ENCODE measurements around the gene TBC1D22A. TPM values are rescaled to one million over a fixed set of nuclear protein-coding genes. Genes with fewer than 3 reads are reported as not detected.

The TBC1D22A gene
- total RNA-seq, 3 donors from 2014 or later: 29.8 to 31.1 (median 29.9) TPM

GRCh38 chr22:47189056-47189916, 426.8 kb downstream of the TBC1D22A start:
- no peaks in the 10 kb centered on the region for H3K36me3 Mint-ChIP-seq (ENCODE audit: insufficient read depth)
- ATAC-seq (no peak), DNase-seq (peak; percentile 3)
- H3K4me1 Mint-ChIP-seq (ENCODE audit: low read depth): no peaks in the 10 kb centered on the region
- no peaks in the 10 kb centered on the region for H3K27me3 Mint-ChIP-seq (ENCODE audit: low read depth)
- H3K9me3 Mint-ChIP-seq: peaks cover 29% of the 10 kb centered on the region
- H3K4me3 Mint-ChIP-seq: no peak overlapping the region

DNA sequence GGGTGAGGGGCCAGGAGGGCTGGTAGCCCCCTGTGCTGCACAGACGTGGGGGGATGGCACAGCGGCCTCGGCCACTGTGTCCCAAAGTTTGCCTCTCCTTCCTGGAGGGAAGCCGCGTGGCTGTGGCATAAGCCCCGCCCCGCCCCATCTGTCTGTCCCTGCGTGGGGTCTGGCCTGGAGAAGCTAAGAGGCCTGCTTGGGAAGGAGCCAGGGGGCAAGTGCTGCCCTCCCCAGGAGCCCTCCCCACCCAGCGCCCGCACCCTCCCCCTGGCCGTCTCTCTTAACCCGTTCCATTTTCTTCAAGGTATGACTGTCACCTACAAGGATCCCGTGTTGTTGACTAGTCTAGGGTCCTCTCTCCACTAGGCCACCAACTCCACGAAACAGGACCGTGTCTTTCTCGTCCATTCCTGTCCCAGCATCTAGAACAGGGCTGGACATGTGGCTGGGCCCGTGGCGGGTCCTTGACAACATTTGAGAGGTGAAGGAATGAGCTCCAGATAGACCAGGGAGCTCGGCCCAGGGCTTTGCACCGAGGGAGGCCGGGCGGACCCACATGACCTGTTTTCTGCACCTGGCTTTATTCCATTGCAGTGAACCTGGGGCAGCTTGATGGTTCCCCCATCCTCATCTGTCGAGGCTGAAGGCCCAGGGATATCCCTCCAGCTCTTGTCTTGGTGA, 428.0 kb downstream of the TBC1D22A start:
- no peak for DNase-seq
- ATAC-seq: no peak
- H3K4me1 Mint-ChIP-seq (ENCODE audit: low read depth): no peaks in the 10 kb centered on the region
- no peaks in the 10 kb centered on the region for H3K36me3 Mint-ChIP-seq (ENCODE audit: insufficient read depth)
- H3K4me3 Mint-ChIP-seq: no peak overlapping the region
- H3K27me3 Mint-ChIP-seq (ENCODE audit: low read depth): no peaks in the 10 kb centered on the region
- peaks cover 17% of the 10 kb centered on the region for H3K9me3 Mint-ChIP-seq

DNA sequence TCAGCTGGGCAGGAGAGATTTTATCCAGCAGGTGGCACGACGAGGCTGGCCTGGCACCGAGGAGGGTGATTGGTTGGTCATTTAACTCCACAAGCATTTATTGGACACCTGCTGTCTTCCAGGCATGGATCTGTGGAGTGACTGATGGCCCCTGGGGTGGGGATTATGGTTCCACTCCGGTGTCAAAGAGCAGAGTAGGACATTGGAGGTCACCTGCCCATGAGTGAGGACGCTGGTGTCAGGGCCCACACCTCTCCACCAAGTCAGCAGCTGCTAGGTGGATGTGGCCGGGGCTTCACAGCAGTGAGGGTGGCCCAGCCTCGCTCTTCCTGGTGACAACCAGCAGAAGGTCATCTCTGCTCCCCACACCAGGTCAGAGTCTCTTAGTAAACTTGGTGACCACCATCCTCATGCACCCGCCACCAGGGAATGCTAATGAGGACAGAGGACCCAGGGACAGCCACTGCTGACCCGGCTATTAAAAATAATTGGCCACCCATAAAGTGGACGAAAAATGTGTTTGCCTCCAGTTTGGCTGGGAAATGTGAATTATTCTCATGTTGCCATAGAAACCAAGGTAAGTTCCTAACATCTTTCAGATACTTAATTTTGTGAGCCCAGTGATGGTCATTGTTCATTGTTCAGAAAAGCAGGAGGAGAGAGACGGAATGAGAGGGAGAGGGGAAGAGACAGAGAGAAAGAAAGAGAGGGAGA, 428.7 kb downstream of the TBC1D22A start:
- no peak overlapping the region for H3K4me3 Mint-ChIP-seq
- ATAC-seq (no peak), DNase-seq (no peak)
- no peaks in the 10 kb centered on the region for H3K27me3 Mint-ChIP-seq (ENCODE audit: low read depth)
- H3K4me1 Mint-ChIP-seq (ENCODE audit: low read depth): no peaks in the 10 kb centered on the region
- H3K36me3 Mint-ChIP-seq (ENCODE audit: insufficient read depth): no peaks in the 10 kb centered on the region
- H3K9me3 Mint-ChIP-seq: peaks cover 10% of the 10 kb centered on the region

- H3K4me3 Mint-ChIP-seq: no peak overlapping the region
- peaks cover 5% of the 10 kb centered on the region for H3K9me3 Mint-ChIP-seq
- ATAC-seq: no peak
These were observed 429.5 kb downstream of the TBC1D22A start for GRCh38 chr22:47191671-47192650.

GRCh38 chr22:47192651-47193437, 430.4 kb downstream of the TBC1D22A start:
- H3K36me3 Mint-ChIP-seq (ENCODE audit: insufficient read depth): no peaks in the 10 kb centered on the region
- no peak for ATAC-seq
- H3K9me3 Mint-ChIP-seq: no peaks in the 10 kb centered on the region
- no peaks in the 10 kb centered on the region for H3K4me1 Mint-ChIP-seq (ENCODE audit: low read depth)
- H3K4me3 Mint-ChIP-seq: no peak overlapping the region
- H3K27me3 Mint-ChIP-seq (ENCODE audit: low read depth): no peaks in the 10 kb centered on the region
- no peak for DNase-seq

More at GRCh38 chr22:47191671-47192650, 429.5 kb downstream of the TBC1D22A start:
- DNase-seq: no peak
- H3K36me3 Mint-ChIP-seq (ENCODE audit: insufficient read depth): no peaks in the 10 kb centered on the region
- no peaks in the 10 kb centered on the region for H3K4me1 Mint-ChIP-seq (ENCODE audit: low read depth)
- no peaks in the 10 kb centered on the region for H3K27me3 Mint-ChIP-seq (ENCODE audit: low read depth)

- Mint-ChIP-seq H3K36me3 (ENCODE audit: insufficient read depth) (no peaks in the 10 kb centered on the region), H3K4me1 (ENCODE audit: low read depth) (no peaks in the 10 kb centered on the region), H3K9me3 (no peaks in the 10 kb centered on the region), H3K4me3 (no peak overlapping the region), H3K27me3 (ENCODE audit: low read depth) (no peaks in the 10 kb centered on the region)
- DNase-seq (no peak), ATAC-seq (no peak)
These were observed 431.3 kb downstream of the TBC1D22A start for GRCh38 chr22:47193606-47194329.

DNA sequence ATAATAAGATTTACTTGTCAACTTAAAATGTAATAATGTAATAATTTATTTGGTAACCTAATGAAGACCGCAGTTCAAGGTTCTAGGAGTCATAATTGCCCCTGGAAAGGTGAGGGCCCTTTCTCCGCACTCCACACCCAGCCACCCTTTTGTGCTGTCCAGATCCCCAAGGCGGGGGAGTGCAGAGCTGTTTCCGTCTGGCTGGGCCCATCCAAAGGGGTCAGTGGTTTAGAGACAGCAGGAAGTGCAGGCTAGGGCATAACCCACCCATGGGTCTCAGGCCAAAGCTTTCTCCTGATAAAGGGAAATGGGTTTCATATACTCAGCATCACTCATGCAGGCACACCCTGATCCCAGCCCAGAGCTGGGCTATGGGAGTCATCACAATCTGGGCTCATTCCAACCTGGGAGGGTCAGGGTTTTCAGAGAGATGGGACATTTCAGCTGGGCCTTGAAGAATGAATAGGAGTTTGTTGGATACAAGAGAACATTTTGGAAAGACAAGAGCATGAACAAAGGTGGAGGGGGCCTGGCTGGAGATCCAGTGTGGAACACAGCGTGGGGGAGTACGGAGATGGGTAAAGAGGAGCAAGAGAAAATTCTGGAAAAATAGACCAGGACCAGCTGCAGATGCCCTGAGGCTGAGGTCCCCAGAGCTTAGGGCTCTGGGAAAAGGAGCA, 432.2 kb downstream of the TBC1D22A start:
- no peaks in the 10 kb centered on the region for H3K9me3 Mint-ChIP-seq
- H3K4me1 Mint-ChIP-seq (ENCODE audit: low read depth): no peaks in the 10 kb centered on the region
- H3K36me3 Mint-ChIP-seq (ENCODE audit: insufficient read depth): no peaks in the 10 kb centered on the region
- no peaks in the 10 kb centered on the region for H3K27me3 Mint-ChIP-seq (ENCODE audit: low read depth)
- no peak overlapping the region for H3K4me3 Mint-ChIP-seq
- DNase-seq (no peak), ATAC-seq (no peak)

- Mint-ChIP-seq H3K4me3 (no peak overlapping the region), H3K36me3 (ENCODE audit: insufficient read depth) (no peaks in the 10 kb centered on the region), H3K9me3 (no peaks in the 10 kb centered on the region), H3K4me1 (ENCODE audit: low read depth) (no peaks in the 10 kb centered on the region), H3K27me3 (ENCODE audit: low read depth) (no peaks in the 10 kb centered on the region)
- DNase-seq: no peak
- no peak for ATAC-seq
These were observed 432.7 kb downstream of the TBC1D22A start for GRCh38 chr22:47195156-47195483.

GRCh38 chr22:47195484-47196165, 433.2 kb downstream of the TBC1D22A start:
- ATAC-seq (no peak), DNase-seq (no peak)
- H3K4me3 Mint-ChIP-seq: no peak overlapping the region
- no peaks in the 10 kb centered on the region for H3K27me3 Mint-ChIP-seq (ENCODE audit: low read depth)
- no peaks in the 10 kb centered on the region for H3K4me1 Mint-ChIP-seq (ENCODE audit: low read depth)
- no peaks in the 10 kb centered on the region for H3K9me3 Mint-ChIP-seq
- no peaks in the 10 kb centered on the region for H3K36me3 Mint-ChIP-seq (ENCODE audit: insufficient read depth)

GRCh38 chr22:47196166-47196849, 433.9 kb downstream of the TBC1D22A start:
- ATAC-seq: no peak
- no peak for DNase-seq
- Mint-ChIP-seq H3K4me3 (no peak overlapping the region), H3K4me1 (ENCODE audit: low read depth) (no peaks in the 10 kb centered on the region), H3K27me3 (ENCODE audit: low read depth) (no peaks in the 10 kb centered on the region), H3K36me3 (ENCODE audit: insufficient read depth) (no peaks in the 10 kb centered on the region), H3K9me3 (no peaks in the 10 kb centered on the region)

GRCh38 chr22:47196881-47197772, 434.7 kb downstream of the TBC1D22A start:
- H3K4me1 Mint-ChIP-seq (ENCODE audit: low read depth): no peaks in the 10 kb centered on the region
- no peaks in the 10 kb centered on the region for H3K9me3 Mint-ChIP-seq
- ATAC-seq (no peak), DNase-seq (no peak)
- H3K4me3 Mint-ChIP-seq: no peak overlapping the region
- H3K36me3 Mint-ChIP-seq (ENCODE audit: insufficient read depth): no peaks in the 10 kb centered on the region
- no peaks in the 10 kb centered on the region for H3K27me3 Mint-ChIP-seq (ENCODE audit: low read depth)

All from activated T-cell treated with anti-CD3 and anti-CD28 coated beads, Interleukin-2, amount 50 U/mL, for 4 hours (primary cell).